Measurements from ENCODE around the gene IL1A. TPM values are rescaled to one million over a fixed set of nuclear protein-coding genes. Genes with fewer than 3 reads are reported as not detected.

IL1A gene
- total RNA-seq, 1 experiment from 2014 or later = 1.0 TPM

- in situ Hi-C loops (cut with HindIII; ENCODE audit: low pct_unique_long_range_greater_than_20kb, low sequenced_read_pairs) = no loop called here
- DNase-seq (ENCODE audit: low read depth) = no peak
Observed at GRCh38 chr2:112798979-112799975, 15.0 kb upstream of the IL1A start.

GRCh38 chr2:112796486-112796885 is 12.2 kb upstream of the IL1A start:
- in situ Hi-C loops (cut with HindIII; ENCODE audit: low pct_unique_long_range_greater_than_20kb, low sequenced_read_pairs) = no loop called here
- DNase-seq (ENCODE audit: low read depth) = no peak

- in situ Hi-C loops (cut with HindIII; ENCODE audit: low pct_unique_long_range_greater_than_20kb, low sequenced_read_pairs) = no loop called here
- no peak for DNase-seq (ENCODE audit: low read depth)
Observed at GRCh38 chr2:112795774-112796173, 11.5 kb upstream of the IL1A start.

- no peak for DNase-seq (ENCODE audit: low read depth)
- in situ Hi-C loops (cut with HindIII; ENCODE audit: low pct_unique_long_range_greater_than_20kb, low sequenced_read_pairs) = no loop called here
Observed at GRCh38 chr2:112794841-112795240, 10.5 kb upstream of the IL1A start.

GRCh38 chr2:112794131-112794733 is 9.9 kb upstream of the IL1A start:
- in situ Hi-C loops (cut with HindIII; ENCODE audit: low pct_unique_long_range_greater_than_20kb, low sequenced_read_pairs) = no loop called here
- peak; percentile 67 for DNase-seq (ENCODE audit: low read depth)

- DNase-seq (ENCODE audit: low read depth) = no peak
- in situ Hi-C loops (cut with HindIII; ENCODE audit: low pct_unique_long_range_greater_than_20kb, low sequenced_read_pairs) = no loop called here
Observed at GRCh38 chr2:112793449-112793978, 9.2 kb upstream of the IL1A start.

GRCh38 chr2:112792419-112792818 is 8.1 kb upstream of the IL1A start:
- DNase-seq (ENCODE audit: low read depth) = no peak
- in situ Hi-C loops (cut with HindIII; ENCODE audit: low pct_unique_long_range_greater_than_20kb, low sequenced_read_pairs) = no loop called here

GRCh38 chr2:112791693-112792230 is 7.5 kb upstream of the IL1A start:
- in situ Hi-C loops (cut with HindIII; ENCODE audit: low pct_unique_long_range_greater_than_20kb, low sequenced_read_pairs) = no loop called here
- DNase-seq (ENCODE audit: low read depth) = no peak

GRCh38 chr2:112791019-112791418 is 6.7 kb upstream of the IL1A start:
- in situ Hi-C loops (cut with HindIII; ENCODE audit: low pct_unique_long_range_greater_than_20kb, low sequenced_read_pairs) = no loop called here
- DNase-seq (ENCODE audit: low read depth) = no peak

GRCh38 chr2:112790305-112790704 is 6.0 kb upstream of the IL1A start:
- in situ Hi-C loops (cut with HindIII; ENCODE audit: low pct_unique_long_range_greater_than_20kb, low sequenced_read_pairs) = no loop called here
- no peak for DNase-seq (ENCODE audit: low read depth)

GRCh38 chr2:112789186-112789585 is 4.9 kb upstream of the IL1A start:
- in situ Hi-C loops (cut with HindIII; ENCODE audit: low pct_unique_long_range_greater_than_20kb, low sequenced_read_pairs) = no loop called here
- DNase-seq (ENCODE audit: low read depth) = no peak

GRCh38 chr2:112788653-112789052 is 4.4 kb upstream of the IL1A start:
- in situ Hi-C loops (cut with HindIII; ENCODE audit: low pct_unique_long_range_greater_than_20kb, low sequenced_read_pairs) = no loop called here
- no peak for DNase-seq (ENCODE audit: low read depth)

- no peak for DNase-seq (ENCODE audit: low read depth)
- in situ Hi-C loops (cut with HindIII; ENCODE audit: low pct_unique_long_range_greater_than_20kb, low sequenced_read_pairs) = no loop called here
Observed at GRCh38 chr2:112787729-112788393, 3.6 kb upstream of the IL1A start.

- in situ Hi-C loops (cut with HindIII; ENCODE audit: low pct_unique_long_range_greater_than_20kb, low sequenced_read_pairs) = no loop called here
- no peak for DNase-seq (ENCODE audit: low read depth)
Observed at GRCh38 chr2:112787294-112787693, 3.0 kb upstream of the IL1A start.

GRCh38 chr2:112783187-112783714 is 1.0 kb downstream of the IL1A start:
- in situ Hi-C loops (cut with HindIII; ENCODE audit: low pct_unique_long_range_greater_than_20kb, low sequenced_read_pairs) = no loop called here
- DNase-seq (ENCODE audit: low read depth) = no peak

GRCh38 chr2:112782234-112782799 is 2.0 kb downstream of the IL1A start:
- no peak for DNase-seq (ENCODE audit: low read depth)
- in situ Hi-C loops (cut with HindIII; ENCODE audit: low pct_unique_long_range_greater_than_20kb, low sequenced_read_pairs) = no loop called here

GRCh38 chr2:112779598-112779997 is 4.7 kb downstream of the IL1A start:
- DNase-seq (ENCODE audit: low read depth) = no peak
- in situ Hi-C loops (cut with HindIII; ENCODE audit: low pct_unique_long_range_greater_than_20kb, low sequenced_read_pairs) = no loop called here

GRCh38 chr2:112777036-112777435 is 7.3 kb downstream of the IL1A start:
- in situ Hi-C loops (cut with HindIII; ENCODE audit: low pct_unique_long_range_greater_than_20kb, low sequenced_read_pairs) = no loop called here
- DNase-seq (ENCODE audit: low read depth) = no peak

Measured in Caki2 (cell line).